T-helper 22 cell (primary cell): Measurements from ENCODE around the gene ZHX3.
A peak's percentile ranks its signal among the peaks of the same experiment; 100 is the strongest.
"Not testable (repeated sequence)": the region's sequence is repeated elsewhere in the genome, so short reads cannot be mapped to it uniquely, and the experiment has no call there.

Experiments used
- DNase-seq: peaks from one replicate; pipeline ENCODE4 v3.0.0-alpha.2; 2020; ENCODE audit warnings: low read depth

Gene ZHX3

DNA sequence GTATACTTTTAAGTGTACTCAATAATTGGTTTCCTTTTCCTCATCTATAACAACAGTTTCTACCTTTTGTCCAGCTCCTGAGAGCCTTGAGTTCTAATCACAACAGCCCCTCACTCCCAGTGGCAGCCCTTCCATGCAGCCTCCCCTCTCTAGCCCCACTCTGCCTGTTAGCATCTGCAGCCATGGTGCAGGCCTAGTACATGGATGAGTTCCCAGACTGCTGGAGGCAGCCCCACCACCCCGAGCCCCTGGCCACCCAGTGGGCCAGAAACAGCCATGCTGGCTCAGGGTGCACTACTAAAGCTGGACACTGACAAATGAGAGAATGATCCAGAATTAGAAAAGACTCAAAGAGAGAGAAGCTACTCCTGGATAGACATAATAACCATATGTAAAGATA is 13.4 kb upstream of the ZHX3 start:
- no peak for DNase-seq

DNA sequence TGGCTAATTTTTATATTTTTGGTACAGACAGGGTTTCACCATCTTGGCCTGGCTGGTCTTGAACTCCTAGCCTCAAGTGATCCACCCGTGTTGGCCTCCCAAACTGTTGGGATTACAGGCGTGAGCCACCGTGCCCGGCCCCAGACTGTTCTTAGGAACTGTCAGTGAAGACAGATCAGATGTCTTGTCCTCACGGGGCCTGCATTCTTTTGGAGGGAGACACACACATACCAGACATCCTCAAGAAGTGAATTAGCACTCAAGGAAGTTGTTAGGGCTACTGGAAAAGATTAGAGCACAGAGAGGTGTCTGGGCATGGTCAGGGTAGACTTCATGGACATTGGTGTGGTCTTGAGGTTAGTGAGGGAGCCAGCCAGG is 12.8 kb upstream of the ZHX3 start:
- DNase-seq: no peak

DNA sequence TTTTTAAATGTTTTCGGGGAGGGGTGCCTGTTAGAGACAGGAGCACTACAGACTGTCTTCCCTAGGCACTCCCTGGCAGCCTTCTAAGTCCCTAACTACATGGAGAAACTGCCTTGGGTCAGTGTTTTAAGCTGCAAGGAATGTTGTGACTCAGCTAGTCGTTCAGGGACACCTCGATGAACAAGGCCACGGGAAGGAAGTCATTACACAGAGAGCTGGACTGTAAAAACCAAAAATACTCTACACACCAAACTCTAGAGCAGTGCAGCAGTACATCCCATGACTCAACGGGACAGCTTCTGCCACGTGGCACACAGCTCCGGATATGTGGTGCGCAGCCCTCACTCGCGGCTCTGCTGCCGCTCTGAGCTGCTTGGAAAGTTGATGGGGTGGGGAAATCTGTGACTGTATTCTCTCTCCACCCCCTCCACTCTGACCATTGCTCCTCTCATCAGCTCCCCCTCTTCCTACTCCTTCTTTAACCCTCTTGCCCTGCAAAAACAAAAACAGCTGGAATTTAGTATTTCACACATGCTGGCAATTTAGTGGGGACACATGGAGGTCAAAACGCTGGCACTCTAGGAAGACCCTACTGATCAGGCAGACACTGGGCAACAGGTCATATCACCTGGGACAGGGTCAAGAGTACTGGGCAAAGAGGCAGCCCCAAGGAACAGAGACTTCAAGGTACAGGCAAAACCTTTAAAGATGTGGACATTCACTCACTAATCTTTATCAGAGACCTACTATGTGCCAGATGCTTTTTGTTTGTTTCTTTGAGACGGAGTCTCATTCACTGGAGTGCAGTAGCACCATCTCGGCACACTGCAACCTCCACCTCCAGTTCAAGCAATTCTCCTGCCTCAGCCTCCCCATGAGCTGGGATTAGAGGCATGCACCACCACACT is 12.2 kb upstream of the ZHX3 start:
- no peak for DNase-seq

DNA sequence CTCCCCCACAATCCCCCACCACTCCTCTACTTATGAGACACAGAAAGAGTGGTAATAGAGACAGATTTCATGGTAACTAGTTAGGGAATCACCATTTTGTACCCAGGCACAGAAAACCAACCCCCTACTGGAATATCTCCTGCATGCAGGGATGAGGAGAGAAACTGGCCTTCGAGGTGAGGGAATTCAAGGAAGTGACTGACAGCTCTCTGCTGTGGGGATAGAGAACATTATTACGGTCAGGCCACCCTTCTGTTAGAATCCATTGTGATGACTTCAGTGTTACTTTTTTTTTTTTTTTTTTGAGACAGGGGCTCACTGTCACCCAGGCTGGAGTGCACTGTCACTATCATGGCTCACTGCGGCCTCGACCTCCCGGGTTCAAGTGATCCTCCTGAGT is 9.6 kb upstream of the ZHX3 start:
- no peak for DNase-seq

- no peak for DNase-seq
Measured at GRCh38 chr20:41320976-41321375, 3.4 kb upstream of the ZHX3 start.

GRCh38 chr20:41320441-41320840 is 2.9 kb upstream of the ZHX3 start:
- DNase-seq: no peak

GRCh38 chr20:41318271-41318649 is 729 bp upstream of the ZHX3 start:
- no peak for DNase-seq

DNA sequence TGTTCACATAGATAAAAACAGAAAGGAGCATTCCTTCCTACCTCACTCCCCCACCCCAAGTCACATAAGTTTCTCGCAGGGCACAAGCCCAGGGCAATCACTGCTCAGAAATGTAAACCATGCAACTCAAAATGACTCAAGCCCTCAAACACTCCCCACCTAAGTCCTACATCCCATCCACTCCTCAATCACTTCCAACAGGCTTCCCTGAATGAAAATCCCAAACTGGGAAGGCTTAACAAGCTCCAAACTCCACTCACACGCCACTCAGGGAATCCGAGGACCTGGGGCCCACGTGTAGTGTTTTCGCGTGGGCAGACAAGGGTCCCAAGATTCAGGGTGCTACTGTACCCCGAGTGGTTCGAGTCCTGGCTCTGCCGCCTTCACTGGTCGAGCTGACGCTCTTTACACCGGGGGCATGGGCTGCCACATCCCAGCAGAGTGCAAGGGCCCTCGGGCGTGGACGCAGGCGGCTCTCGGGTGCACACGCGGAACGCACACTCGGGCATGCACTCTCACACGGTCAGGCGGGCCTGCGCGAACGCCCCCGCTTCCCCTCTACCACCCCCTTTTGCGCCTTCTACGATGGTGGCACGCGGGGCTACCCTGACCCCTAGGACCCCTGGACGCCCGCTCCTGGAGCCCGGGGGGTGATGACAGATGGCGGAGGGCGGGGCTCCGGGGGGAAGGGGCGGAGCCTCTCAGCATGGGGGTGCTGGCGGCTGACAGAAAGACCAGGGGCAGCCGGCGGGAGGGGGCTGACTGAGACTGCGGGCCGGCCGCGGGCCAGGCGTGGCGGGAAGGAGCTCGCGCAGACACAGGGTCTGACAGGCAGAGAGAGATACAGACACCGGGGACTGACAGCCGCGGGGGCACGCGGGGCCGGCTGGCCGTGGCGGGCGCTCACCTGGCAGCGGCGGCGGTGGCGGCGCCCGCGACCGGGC is 657 bp downstream of the ZHX3 start:
- DNase-seq: peak; percentile 56

GRCh38 chr20:41316051-41316450 is 1.5 kb downstream of the ZHX3 start:
- DNase-seq: no peak

DNA sequence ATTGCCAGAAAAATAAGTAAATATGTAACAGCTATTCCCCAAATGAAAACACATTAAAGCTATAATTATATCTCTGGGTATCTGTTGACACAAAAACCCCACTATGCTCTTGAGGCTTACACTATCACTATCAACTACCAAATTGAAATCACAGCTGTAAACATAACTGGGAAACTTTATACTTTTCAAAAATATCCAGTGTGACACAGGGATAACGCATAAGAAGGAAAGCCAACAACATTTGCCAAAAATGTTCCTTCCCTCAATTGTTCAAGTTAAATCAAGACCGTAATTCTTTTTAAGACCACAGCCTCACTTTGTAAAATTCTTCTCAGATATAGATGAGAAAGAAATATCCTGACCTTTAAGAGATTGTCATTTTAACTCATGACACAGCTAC is 3.1 kb downstream of the ZHX3 start:
- DNase-seq: no peak

GRCh38 chr20:41312009-41312408 is 5.5 kb downstream of the ZHX3 start:
- DNase-seq: not testable (repeated sequence)

DNA sequence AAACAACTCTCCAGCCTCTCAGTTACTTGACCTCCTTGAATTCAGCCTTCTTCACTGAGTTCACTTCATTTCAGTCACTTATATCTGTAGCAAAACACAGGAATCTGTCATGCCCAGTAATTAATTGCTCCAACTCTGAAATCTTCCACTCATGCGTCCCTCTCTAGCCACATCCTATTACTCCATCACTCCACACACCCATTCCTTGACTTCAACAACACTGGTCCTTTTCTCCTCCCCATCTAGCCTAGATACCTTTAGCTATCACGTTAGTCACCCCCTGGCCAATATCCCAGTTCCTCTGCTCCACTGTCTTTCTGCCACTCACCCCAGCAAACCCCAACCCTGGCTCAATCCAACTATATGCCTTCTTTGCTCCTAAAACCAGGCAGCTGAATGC is 7.7 kb downstream of the ZHX3 start:
- no peak for DNase-seq

GRCh38 chr20:41308726-41309413 is 8.7 kb downstream of the ZHX3 start:
- DNase-seq: no peak

DNA sequence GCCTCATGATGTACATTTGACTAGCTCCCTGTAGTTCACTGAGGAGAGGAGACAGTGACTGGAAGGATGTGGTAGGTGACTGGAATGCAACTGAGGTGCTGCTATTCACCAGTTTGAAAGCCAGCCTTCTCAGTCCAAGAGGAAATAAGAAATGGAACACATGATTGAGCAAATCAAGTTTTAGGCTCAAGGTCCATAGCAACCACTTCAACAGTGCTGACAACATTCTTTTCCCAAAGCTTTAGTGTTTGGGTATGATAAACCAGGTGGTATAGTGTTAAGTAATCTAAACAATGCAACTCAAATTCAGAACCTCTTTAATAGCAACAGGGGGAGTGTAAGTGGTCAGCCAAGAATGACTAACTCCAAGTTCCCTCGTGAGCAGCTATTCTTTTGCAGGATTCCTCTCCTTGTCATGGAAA is 9.2 kb downstream of the ZHX3 start:
- no peak for DNase-seq

- no peak for DNase-seq
Measured at GRCh38 chr20:41307021-41307420, 10.5 kb downstream of the ZHX3 start.

DNA sequence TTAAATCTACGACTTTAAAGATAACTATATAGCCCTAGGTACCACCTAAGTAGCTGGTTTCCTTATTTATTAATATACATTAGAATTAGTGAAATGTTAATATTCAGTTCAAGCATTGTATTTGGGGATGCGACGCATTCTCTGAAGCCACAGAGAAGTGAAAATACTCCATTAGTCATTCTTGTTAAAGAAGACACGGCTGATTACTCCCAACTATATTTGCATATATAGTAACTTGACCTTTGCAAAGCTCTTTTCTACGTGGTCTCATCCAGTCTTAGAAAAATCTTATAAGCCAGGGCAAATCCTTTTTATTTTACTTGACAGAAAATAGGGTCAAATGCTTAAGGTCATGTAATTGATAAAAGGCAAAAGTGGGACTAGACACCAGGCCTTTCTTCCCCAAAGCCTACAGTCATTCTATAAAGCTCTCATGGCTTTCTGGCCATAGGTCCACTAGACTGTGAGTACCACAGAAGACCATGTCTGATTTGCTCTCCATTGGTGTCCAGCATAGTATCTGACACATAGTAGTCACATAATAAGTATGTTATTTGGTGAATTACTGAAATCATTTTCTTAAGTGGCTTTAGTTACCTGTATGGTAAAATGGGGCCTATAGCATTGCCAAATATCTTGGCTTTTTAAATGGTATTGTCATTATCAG is 11.3 kb downstream of the ZHX3 start:
- no peak for DNase-seq

DNA sequence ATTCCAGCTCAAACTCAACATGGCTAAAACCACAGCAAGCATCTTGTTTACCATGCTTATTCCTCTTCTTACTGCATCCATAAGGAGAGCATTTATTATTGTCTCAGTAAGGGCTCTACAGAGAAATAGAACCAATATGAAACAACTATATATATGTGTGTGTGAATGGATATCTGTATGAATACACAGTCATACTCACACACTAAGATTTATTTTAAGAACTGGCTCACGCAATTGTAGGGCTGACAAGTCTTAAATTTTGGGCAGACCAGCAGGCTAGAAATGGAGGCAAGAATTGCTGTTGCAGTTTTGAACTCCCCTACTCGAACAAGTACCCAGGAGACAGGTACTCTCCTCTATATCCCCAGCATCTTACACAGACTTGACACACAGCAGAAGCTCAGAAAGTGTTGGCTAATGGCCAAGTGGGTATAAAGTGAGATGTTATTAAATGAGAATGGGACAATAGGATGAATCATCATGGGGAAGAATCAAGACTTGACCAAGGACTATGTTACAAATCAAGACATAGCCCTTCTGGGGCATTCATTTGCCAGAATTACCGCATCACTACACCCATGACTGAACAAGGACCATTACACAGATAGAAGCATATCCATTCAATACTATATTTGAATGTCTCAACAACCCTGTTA is 13.0 kb downstream of the ZHX3 start:
- DNase-seq: no peak

- no peak for DNase-seq
Measured at GRCh38 chr20:41304002-41304401, 13.5 kb downstream of the ZHX3 start.

DNA sequence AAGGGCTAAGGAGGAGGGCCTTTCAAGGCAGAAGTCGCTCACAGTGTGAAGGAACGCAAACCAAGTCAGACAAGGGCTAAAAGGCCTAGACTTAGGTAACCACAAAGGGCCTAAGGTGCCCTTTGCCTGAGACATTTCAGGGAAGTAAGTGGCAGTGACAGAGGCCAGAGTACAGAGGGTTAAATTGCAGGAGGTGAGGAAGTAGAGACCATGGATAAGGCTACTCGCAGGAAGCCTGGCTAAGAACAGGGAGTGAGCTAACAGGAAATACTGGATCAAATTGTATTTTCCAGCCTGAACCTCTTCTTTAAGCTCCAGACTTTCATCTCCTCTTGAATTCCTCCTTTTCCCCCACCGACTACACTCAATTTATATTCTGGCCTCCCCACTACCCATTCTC is 16.6 kb downstream of the ZHX3 start:
- DNase-seq: no peak

- DNase-seq: no peak
Measured at GRCh38 chr20:41300383-41300782, 17.1 kb downstream of the ZHX3 start.

GRCh38 chr20:41299899-41300298 is 17.6 kb downstream of the ZHX3 start:
- no peak for DNase-seq
